Umbilical cord (tissue), 2 donors: ENCODE measurements around the gene FGFRL1. TPM values are rescaled to one million over a fixed set of nuclear protein-coding genes. Genes with fewer than 3 reads are reported as not detected.
A peak's percentile ranks its signal among the peaks of the same experiment; 100 is the strongest.

ENCODE experiments used
- DNase-seq: peaks from one replicate; pipeline ENCODE4 v3.0.0-alpha.2; 2015; ENCODE audit warnings: low spot score
- total RNA-seq: library from RNA; depleted of rRNA; stranded (reverse); fragments of >200 nt; gene quantifications from one replicate; pipeline ENCODE4 v1.2.3, GENCODE V29; 2014; ENCODE audit warnings: low replicate concordance; ENCODE audit not compliant: insufficient read depth

The FGFRL1 gene
- total RNA-seq, 1 donor from 2014 or later: 16.4 TPM

GRCh38 chr4:1038948-1039492, 27.6 kb downstream of the FGFRL1 start:
- no peak for DNase-seq

GRCh38 chr4:1039493-1040343, 28.3 kb downstream of the FGFRL1 start:
- DNase-seq: peak; percentile 69

- no peak for DNase-seq
Measured at GRCh38 chr4:1040344-1041146, 29.1 kb downstream of the FGFRL1 start.

- peak; percentile 34 for DNase-seq
Measured at GRCh38 chr4:1041147-1041935, 29.9 kb downstream of the FGFRL1 start.

GRCh38 chr4:1041936-1042330, 30.5 kb downstream of the FGFRL1 start:
- DNase-seq: no peak

- DNase-seq: no peak
Measured at GRCh38 chr4:1042352-1043055, 31.1 kb downstream of the FGFRL1 start.

GRCh38 chr4:1043162-1043561, 31.7 kb downstream of the FGFRL1 start:
- no peak for DNase-seq

GRCh38 chr4:1043651-1044468, 32.4 kb downstream of the FGFRL1 start:
- DNase-seq: peak; percentile 95

- no peak for DNase-seq
Measured at GRCh38 chr4:1044469-1045192, 33.2 kb downstream of the FGFRL1 start.

- DNase-seq: no peak
Measured at GRCh38 chr4:1045193-1045594, 33.8 kb downstream of the FGFRL1 start.

- no peak for DNase-seq
Measured at GRCh38 chr4:1045595-1046201, 34.3 kb downstream of the FGFRL1 start.

GRCh38 chr4:1046581-1047011, 35.2 kb downstream of the FGFRL1 start:
- DNase-seq: peak; percentile 71

GRCh38 chr4:1047106-1047975, 35.9 kb downstream of the FGFRL1 start:
- DNase-seq: no peak

- DNase-seq: no peak
Measured at GRCh38 chr4:1047976-1048772, 36.7 kb downstream of the FGFRL1 start.

GRCh38 chr4:1048773-1049590, 37.6 kb downstream of the FGFRL1 start:
- DNase-seq: no peak

GRCh38 chr4:1049591-1049905, 38.1 kb downstream of the FGFRL1 start:
- DNase-seq: no peak
